Keratinocyte (primary cell): ENCODE data around the gene ZNF24. TPM values are rescaled to one million over a fixed set of nuclear protein-coding genes. Genes with fewer than 3 reads are reported as not detected.

Experiments
- DNase-seq: peaks from one replicate; pipeline ENCODE4 v3.0.0-alpha.2; 2011; ENCODE audit warnings: low read depth, missing footprints, low spot score
- FAIRE-seq: peaks from 2 replicates; lab custom pipeline; 2011; peaks lifted over from hg19 to GRCh38; lab: Jason Lieb, UNC
- H2AFZ ChIP-seq: 2 replicates; pipeline ENCODE4 v1.6.0; 2012; ENCODE audit warnings: low read length, control low read depth, inconsistent platforms; ENCODE audit not compliant: control insufficient read depth
- H3K27ac ChIP-seq: 2 replicates; pipeline ENCODE4 v1.5.1; 2011; ENCODE audit warnings: low read length; ENCODE audit not compliant: control insufficient read depth, insufficient read depth
- H3K27me3 ChIP-seq: 3 replicates; pipeline ENCODE4 v1.6.0; 2011; ENCODE audit warnings: low read length; ENCODE audit not compliant: control insufficient read depth, insufficient read depth; ENCODE audit errors: extremely low read depth
- H3K36me3 ChIP-seq, 2 experiments: 2 replicates in 1 of 2; 3 replicates in 1 of 2; pipeline ENCODE4 v1.5.1; 2011; ENCODE audit warnings: low read length in 2 of 2, mild to moderate bottlenecking in 1 of 2; ENCODE audit not compliant: control insufficient read depth in 2 of 2, insufficient read depth in 2 of 2; ENCODE audit errors: extremely low read depth in 1 of 2
- H3K4me1 ChIP-seq: 3 replicates; pipeline ENCODE4 v1.5.1; 2011; ENCODE audit warnings: low read length; ENCODE audit not compliant: control insufficient read depth, insufficient read depth; ENCODE audit errors: extremely low read depth
- H3K4me2 ChIP-seq: 3 replicates; pipeline ENCODE4 v1.6.0; 2011; ENCODE audit warnings: low read depth, low read length; ENCODE audit not compliant: control insufficient read depth, insufficient read depth; ENCODE audit errors: extremely low read depth
- H3K4me3 ChIP-seq, 3 experiments: fragments of 200-600 bp in 1 of 3; sonication (generic) in 1 of 3; 2 replicates in 2 of 3; 3 replicates in 1 of 3; pipeline ENCODE4 v1.5.1; 2011 to 2016; ENCODE audit warnings: low read length in 3 of 3, mild to moderate bottlenecking in 3 of 3, control low read depth in 2 of 3, inconsistent platforms in 1 of 3, low read depth in 1 of 3, mixed read lengths in 1 of 3, mixed run types in 1 of 3, moderate library complexity in 1 of 3; ENCODE audit not compliant: control insufficient read depth in 2 of 3, insufficient read depth in 2 of 3; ENCODE audit errors: extremely low read depth in 1 of 3
- H3K79me2 ChIP-seq: 2 replicates; pipeline ENCODE4 v1.6.0; 2012; ENCODE audit warnings: low read length; ENCODE audit not compliant: control insufficient read depth, insufficient read depth
- H3K9ac ChIP-seq: 3 replicates; pipeline ENCODE4 v1.6.0; 2011; ENCODE audit warnings: low read length; ENCODE audit not compliant: control insufficient read depth, insufficient read depth; ENCODE audit errors: extremely low read depth
- H3K9me1 ChIP-seq: 3 replicates; pipeline ENCODE4 v1.6.0; 2011; ENCODE audit warnings: low read length; ENCODE audit not compliant: control insufficient read depth, insufficient read depth; ENCODE audit errors: extremely low read depth
- H3K9me3 ChIP-seq: 2 replicates; pipeline ENCODE4 v1.5.1; 2012; ENCODE audit warnings: low read depth, low read length; ENCODE audit not compliant: control insufficient read depth
- H4K20me1 ChIP-seq: 3 replicates; pipeline ENCODE4 v1.6.0; 2011; ENCODE audit warnings: low read length; ENCODE audit not compliant: control insufficient read depth, insufficient read depth; ENCODE audit errors: extremely low read depth
- EZH2 ChIP-seq: IDR thresholded peaks from one replicate; pipeline ENCODE4 v1.6.1; 2012; ENCODE audit warnings: inconsistent platforms, mild to moderate bottlenecking, low read length, moderate library complexity
- dilution Hi-C: fragments of 300-500 bp; cut with MboI; formaldehyde crosslinking; loops from one replicate; pipeline ENCODE4 v1.7.0; 2020; ENCODE audit warnings: low sequenced_read_pairs; ENCODE audit not compliant: extremely low pct_ligation_motif_present
- polyA plus RNA-seq, 5 experiments: library from polyadenylated mRNA; depleted of rRNA in 3 of 5; stranded (reverse) in 3 of 5; stranded (forward) in 1 of 5; unstranded in 1 of 5; fragments of >200 nt; gene quantifications; 1 replicate in 1 of 5; 2 replicates in 3 of 5; 3 replicates in 1 of 5; pipeline versions ENCODE4 v1.2.1 to v1.2.3, GENCODE V29; 2011 to 2012; ENCODE audit warnings: missing spikeins in 2 of 5, low read depth in 1 of 5, low replicate concordance in 1 of 5
- TF ChIP-seq, protein P1 (sequence below), 3 experiments: IDR thresholded peaks in 1 of 3; conservative IDR thresholded peaks in 1 of 3; optimal IDR thresholded peaks in 1 of 3; 2 replicates in 2 of 3; 3 replicates in 1 of 3; pipeline versions ENCODE3 to v1.5.1; 2011; ENCODE audit warnings: low read length in 3 of 3, mild to moderate bottlenecking in 3 of 3, moderate library complexity in 2 of 3, control low read depth in 1 of 3, inconsistent platforms in 1 of 3; ENCODE audit not compliant: insufficient read depth in 2 of 3; ENCODE audit errors: extremely low read depth in 1 of 3

Gene ZNF24
- polyA plus RNA-seq, 1 donor (not counting 4 experiments of a cell fraction or from before 2014, with no cell fraction given), result 20.3 TPM

DNA sequence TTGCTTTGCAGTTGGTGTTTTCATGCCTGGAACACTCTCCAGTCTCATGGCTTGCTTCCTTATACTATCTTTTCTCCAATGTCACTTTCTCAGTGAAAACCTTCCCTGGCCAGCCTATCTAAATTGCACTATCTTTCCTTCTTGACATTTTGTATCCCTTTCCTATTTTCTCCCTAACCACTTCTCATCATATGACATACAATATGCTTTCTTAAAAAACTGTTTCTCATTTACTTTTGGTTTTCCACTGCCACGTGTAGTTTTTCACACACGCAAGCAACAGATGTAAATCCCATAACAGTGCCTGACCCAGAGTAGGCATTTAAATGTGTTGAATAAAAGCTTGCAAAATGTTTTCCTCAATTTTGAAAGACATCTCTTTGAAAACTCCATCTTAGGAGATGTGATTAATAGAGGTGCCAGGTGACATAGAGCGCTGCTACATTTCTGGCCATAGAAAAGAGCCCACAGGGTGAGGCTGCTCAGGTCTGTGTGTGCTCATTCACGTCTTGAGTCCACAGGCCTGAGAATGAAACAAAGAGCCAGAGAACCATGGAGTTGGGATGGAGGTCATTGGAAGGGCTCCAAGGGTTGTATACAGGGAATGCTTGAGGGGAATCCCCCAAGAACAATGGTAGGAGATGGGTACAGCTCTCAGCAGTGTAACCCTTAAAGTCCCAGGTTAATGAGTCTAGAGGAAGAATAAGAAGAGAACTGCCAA is 12.7 kb downstream of the ZNF24 start:
- Histone ChIP-seq H4K20me1 (no peaks in the 10 kb centered on the region), H3K4me1 (no peaks in the 10 kb centered on the region), H3K4me2 (no peak overlapping the region), H3K9me3 (no peaks in the 10 kb centered on the region), H2AFZ (no peak overlapping the region), H3K9ac (no peak overlapping the region), H3K9me1 (no peaks in the 10 kb centered on the region), H3K36me3 (peaks cover 3 to 9% of the 10 kb centered on the region in 2 experiments), H3K27me3 (no peaks in the 10 kb centered on the region), H3K79me2 (no peaks in the 10 kb centered on the region), H3K27ac (no peak overlapping the region), H3K4me3 (no peak overlapping the region)
- DNase-seq (no peak), FAIRE-seq (no peak)
- TF ChIP-seq, protein P1, sequence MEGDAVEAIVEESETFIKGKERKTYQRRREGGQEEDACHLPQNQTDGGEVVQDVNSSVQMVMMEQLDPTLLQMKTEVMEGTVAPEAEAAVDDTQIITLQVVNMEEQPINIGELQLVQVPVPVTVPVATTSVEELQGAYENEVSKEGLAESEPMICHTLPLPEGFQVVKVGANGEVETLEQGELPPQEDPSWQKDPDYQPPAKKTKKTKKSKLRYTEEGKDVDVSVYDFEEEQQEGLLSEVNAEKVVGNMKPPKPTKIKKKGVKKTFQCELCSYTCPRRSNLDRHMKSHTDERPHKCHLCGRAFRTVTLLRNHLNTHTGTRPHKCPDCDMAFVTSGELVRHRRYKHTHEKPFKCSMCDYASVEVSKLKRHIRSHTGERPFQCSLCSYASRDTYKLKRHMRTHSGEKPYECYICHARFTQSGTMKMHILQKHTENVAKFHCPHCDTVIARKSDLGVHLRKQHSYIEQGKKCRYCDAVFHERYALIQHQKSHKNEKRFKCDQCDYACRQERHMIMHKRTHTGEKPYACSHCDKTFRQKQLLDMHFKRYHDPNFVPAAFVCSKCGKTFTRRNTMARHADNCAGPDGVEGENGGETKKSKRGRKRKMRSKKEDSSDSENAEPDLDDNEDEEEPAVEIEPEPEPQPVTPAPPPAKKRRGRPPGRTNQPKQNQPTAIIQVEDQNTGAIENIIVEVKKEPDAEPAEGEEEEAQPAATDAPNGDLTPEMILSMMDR (optimal IDR thresholded peaks at IDR 0.05 in 1 of 3, IDR thresholded peaks at IDR 0.05 in 1 of 3, conservative IDR thresholded peaks at IDR 0.05 in 1 of 3; ENCODE audit: extremely low read depth in 1 of 3, insufficient read depth in 2 of 3, low read length in 3 of 3), result no peak
- no peak for TF ChIP-seq EZH2
- dilution Hi-C loops, result no loop called here

DNA sequence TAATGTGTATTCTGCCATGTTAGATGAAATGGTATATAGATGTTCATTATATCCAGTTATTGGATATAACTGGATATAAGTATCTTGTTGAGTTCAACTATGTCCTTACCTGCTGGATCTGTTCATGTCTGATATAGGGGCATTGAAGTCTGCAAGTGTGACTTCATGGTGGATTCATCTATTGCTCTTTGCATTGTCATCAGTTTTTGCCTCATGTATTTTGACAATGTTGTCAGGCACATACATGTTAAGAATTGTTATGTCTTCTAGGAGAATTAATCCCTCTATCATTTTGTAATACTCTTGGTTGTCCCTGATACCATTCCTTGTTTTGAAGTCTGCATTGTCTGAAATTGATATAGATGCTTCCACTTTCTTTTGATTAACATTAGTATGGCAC is 15.4 kb downstream of the ZNF24 start:
- no peak for FAIRE-seq

More for the DNA sequence above, 15.4 kb downstream of the ZNF24 start:
- H4K20me1 ChIP-seq, result no peaks in the 10 kb centered on the region
- dilution Hi-C loops, result no loop called here
- no peak overlapping the region for H3K4me3 ChIP-seq
- TF ChIP-seq, protein P1 (optimal IDR thresholded peaks at IDR 0.05 in 1 of 3, IDR thresholded peaks at IDR 0.05 in 1 of 3, conservative IDR thresholded peaks at IDR 0.05 in 1 of 3; ENCODE audit: extremely low read depth in 1 of 3, insufficient read depth in 2 of 3, low read length in 3 of 3), result no peak
- TF ChIP-seq EZH2, result no peak
- no peak overlapping the region for H3K4me2 ChIP-seq
- DNase-seq, result no peak
- H3K9ac ChIP-seq, result no peak overlapping the region
- H3K27me3 ChIP-seq, result no peaks in the 10 kb centered on the region
- H3K36me3 ChIP-seq, result no peaks in the 10 kb centered on the region
- H3K9me3 ChIP-seq, result no peaks in the 10 kb centered on the region
- H3K4me1 ChIP-seq, result no peaks in the 10 kb centered on the region
- no peak overlapping the region for H2AFZ ChIP-seq
- H3K9me1 ChIP-seq, result no peaks in the 10 kb centered on the region
- H3K79me2 ChIP-seq, result no peaks in the 10 kb centered on the region
- no peak overlapping the region for H3K27ac ChIP-seq
